Mammary microvascular endothelial cell (primary cell): ENCODE measurements around the gene PCDHB3. TPM values are rescaled to one million over a fixed set of nuclear protein-coding genes. Genes with fewer than 3 reads are reported as not detected.

Experiments
- total RNA-seq: library from RNA; depleted of rRNA; stranded (reverse); fragments of >200 nt; gene quantifications from 2 replicates; pipeline ENCODE4 v1.2.3, GENCODE V29; 2015

Gene PCDHB3
- total RNA-seq = 0.30 and 0.47 TPM in 2 replicates

DNA sequence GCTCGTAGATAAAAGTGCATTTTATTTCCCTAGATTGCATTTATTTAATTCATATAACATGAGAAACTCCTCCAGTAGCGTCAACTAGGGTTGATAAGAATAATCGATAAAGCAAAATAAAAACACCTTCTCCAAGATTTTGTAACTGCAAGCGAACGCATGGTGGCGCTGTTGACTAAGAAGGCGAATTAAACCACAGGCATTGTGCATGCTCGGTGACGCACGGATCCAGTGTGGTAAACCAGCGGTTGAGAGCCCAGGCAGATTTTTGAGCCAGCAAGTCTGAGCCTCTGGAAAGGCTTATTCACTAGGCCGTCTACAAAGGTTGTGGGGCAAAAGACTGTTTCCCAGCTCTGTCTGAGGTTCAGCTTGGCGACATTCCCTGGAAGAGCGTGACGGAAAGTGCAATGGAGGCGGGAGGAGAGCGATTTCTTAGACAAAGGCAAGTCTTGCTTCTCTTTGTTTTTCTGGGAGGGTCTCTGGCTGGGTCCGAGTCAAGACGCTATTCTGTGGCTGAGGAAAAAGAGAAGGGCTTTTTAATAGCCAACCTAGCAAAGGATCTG is at the start of gene PCDHB3:
TSS of gene PCDHB3 (plus strand) at position 231 of the 563 bp plus-strand sequence. CDS start at position 408, 177 bp downstream.

DNA sequence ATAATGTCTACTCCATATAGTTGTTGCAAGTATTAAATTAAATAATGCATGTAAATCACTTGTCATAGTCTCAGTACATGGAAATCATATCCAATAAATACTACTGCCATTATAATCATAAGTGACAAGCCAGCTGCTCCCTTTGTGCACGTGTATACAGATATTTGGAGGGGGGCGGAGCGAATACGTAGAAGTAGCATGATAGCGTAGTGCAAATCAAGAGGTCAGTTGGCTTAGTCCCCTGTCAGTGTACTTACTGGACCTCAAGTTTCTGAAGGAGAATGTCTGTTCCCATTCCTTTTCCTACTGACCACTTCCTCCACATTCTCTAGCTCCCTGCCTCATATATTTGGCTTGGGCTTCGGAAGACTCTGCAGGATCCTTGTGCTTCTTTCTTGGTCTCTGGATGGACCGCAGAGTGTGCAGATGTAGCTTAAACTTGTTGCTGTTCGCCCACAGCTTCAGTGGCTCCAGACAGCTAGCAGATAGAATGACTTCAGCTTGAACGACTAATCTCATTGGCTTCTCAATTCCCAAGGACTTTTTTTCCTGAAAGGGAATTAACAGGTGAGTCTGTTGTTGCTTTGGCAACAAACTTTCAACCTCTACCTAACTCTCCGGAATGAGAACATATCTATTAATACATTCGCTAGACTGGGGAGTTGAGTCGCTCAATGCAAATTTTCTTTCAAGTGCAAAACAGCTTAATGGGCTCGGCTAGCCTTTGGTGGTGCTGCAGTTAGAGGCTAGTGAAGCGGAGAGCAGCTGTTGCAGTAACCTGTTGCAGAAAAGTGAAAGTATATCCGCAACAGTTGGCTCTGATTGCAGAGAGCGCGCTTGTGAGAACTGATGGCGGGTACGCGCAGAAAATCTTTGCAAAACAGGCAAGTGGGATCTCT is 49.4 kb upstream of the PCDHB3 start, which contains the start of gene PCDHB1:
TSS of gene PCDHB1 (plus strand) at position 753 of the 899 bp plus-strand sequence. CDS start at position 850, 97 bp downstream.

DNA sequence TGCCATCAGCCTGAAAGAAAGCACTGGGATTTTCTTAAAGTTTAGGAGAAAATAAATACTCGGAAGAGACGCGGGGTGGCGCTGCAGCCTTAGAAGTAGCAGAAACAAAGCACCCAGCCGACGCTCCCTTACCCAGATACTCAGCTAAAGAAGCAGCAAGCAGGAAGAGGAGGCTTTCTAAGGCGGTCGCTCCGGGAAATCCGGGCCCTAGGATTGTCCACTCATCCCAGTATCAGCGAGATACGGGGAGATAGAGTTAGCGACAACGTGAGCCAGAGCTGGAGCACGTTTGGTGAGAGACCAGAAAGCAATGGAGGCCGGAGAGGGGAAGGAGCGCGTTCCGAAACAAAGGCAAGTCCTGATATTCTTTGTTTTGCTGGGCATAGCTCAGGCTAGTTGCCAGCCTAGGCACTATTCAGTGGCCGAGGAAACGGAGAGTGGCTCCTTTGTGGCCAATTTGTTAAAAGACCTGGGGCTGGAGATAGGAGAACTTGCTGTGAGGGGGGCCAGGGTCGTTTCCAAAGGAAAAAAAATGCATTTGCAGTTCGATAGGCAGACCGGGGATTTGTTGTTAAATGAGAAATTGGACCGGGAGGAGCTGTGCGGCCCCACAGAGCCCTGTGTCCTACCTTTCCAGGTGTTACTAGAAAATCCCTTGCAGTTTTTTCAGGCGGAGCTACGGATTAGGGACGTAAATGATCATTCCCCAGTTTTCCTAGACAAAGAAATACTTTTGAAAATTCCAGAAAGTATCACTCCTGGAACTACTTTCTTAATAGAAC is 5.6 kb upstream of the PCDHB3 start, which contains the start of gene PCDHB2:
TSS of gene PCDHB2 (plus strand) at position 135 of the 782 bp plus-strand sequence. CDS start at position 311, 176 bp downstream.

DNA sequence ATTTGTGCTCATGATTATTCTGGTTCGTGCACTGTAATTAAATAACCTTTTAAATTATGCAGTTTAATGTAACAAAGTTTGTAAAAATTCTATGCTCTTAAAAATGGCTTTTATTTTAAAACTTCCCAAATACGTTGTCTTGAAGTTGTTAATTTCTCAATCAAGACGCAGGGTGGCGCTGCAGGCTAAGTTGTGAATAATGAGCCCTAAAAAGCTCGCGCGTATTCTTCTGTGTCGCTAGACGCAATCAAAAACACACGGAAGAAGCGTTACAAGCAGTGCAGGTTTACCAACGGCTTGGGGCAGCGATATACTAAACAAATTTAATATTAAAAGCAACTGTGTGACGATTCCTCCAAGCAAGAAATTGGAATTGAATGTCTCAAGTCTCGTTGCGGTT is 21.3 kb downstream of the PCDHB3 start, which contains the start of gene PCDHB4:
TSS of gene PCDHB4 (plus strand) at position 256 of the 400 bp plus-strand sequence. CDS start 181 bp downstream, outside the sequence.

DNA sequence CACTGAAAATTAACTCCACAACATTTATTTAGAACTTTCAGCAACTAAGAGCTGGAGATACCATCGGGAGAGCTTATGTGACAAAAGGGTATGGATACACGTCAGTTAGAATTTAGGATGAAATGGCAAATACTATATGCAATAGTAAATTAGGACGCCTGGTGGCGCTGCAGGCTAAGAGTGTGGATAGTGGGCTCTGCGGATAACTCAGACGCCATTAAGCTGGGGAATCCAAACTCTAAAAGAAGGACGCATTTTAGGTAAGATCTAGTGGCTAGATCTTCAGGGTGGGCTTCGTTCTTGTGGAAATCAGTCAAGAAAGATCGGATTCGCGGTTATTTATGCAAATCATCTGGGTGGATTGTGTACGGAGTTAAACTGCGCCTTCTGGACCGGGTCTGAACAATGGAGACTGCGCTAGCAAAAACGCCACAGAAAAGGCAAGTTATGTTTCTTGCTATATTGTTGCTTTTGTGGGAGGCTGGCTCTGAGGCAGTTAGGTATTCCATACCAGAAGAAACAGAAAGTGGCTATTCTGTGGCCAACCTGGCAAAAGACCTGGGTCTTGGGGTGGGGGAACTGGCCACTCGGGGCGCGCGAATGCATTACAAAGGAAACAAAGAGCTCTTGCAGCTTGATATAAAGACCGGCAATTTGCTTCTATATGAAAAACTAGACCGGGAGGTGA is 34.9 kb downstream of the PCDHB3 start, which contains the start of gene PCDHB5:
TSS of gene PCDHB5 (plus strand) at position 177 of the 688 bp plus-strand sequence. CDS start at position 406, 229 bp downstream.

DNA sequence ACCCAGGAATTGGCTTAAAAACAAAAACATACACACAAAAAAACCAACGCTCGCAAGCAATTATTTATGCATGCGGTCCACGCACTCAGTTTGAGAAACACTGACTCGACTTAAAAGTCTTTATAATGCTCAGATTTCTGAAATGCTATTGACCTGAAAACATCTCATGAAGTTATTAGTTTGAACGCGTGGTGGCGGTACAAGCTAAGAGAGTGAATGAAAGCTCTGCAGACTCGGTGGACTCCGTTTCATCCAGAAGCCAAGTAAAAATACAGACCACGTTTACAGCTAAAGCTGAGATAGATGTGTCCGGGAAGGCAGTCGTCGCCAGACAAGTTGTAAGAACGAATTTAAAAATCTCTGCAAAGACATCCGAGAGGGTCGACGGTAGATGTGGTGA is 49.5 kb downstream of the PCDHB3 start, which contains the start of gene PCDHB6:
TSS of gene PCDHB6 (plus strand) at position 246 of the 400 bp plus-strand sequence. CDS start 201 bp downstream, outside the sequence.

Other genes with a start within 250 kb of the PCDHB3 start
- gene PCDHA10, start 244.6 kb upstream of the PCDHB3 start, total RNA-seq = 0.13 TPM in 1 of 2 replicates, not detected in the other
- gene PCDHA11, start 231.5 kb upstream of the PCDHB3 start, total RNA-seq = under 0.01 and 0.05 TPM in 2 replicates
- gene PCDHA12, start 225.2 kb upstream of the PCDHB3 start, total RNA-seq = not detected in 2 replicates
- not detected in 2 replicates for gene PCDHA13, start 218.3 kb upstream of the PCDHB3 start, total RNA-seq
- gene PCDHAC1, start 174.2 kb upstream of the PCDHB3 start, total RNA-seq = not detected in 2 replicates
- 0.64 and 0.73 TPM in 2 replicates for gene PCDHAC2, start 134.0 kb upstream of the PCDHB3 start, total RNA-seq
- not detected in 2 replicates for gene PCDHB1, start 49.1 kb upstream of the PCDHB3 start, total RNA-seq
- gene PCDHB2, start 5.9 kb upstream of the PCDHB3 start, total RNA-seq = 0.40 and 1.7 TPM in 2 replicates
- 0.07 and 0.10 TPM in 2 replicates for gene PCDHB4, start 21.3 kb downstream of the PCDHB3 start, total RNA-seq
- 0.15 and 0.47 TPM in 2 replicates for gene PCDHB5, start 34.7 kb downstream of the PCDHB3 start, total RNA-seq
- gene PCDHB6, start 49.6 kb downstream of the PCDHB3 start, total RNA-seq = not detected in 2 replicates
- 0.05 and 0.07 TPM in 2 replicates for gene PCDHB7, start 72.2 kb downstream of the PCDHB3 start, total RNA-seq
- 0.25 TPM in 1 of 2 replicates, not detected in the other for gene PCDHB8, start 77.3 kb downstream of the PCDHB3 start, total RNA-seq
- gene PCDHB16, start 81.9 kb downstream of the PCDHB3 start, total RNA-seq = under 0.01 and 0.25 TPM in 2 replicates
- gene PCDHB9, start 86.7 kb downstream of the PCDHB3 start, total RNA-seq = 0.15 and 0.27 TPM in 2 replicates
- 0.53 and 0.59 TPM in 2 replicates for gene PCDHB10, start 91.9 kb downstream of the PCDHB3 start, total RNA-seq
- not detected in 2 replicates for gene PCDHB11, start 99.2 kb downstream of the PCDHB3 start, total RNA-seq
- gene PCDHB12, start 108.2 kb downstream of the PCDHB3 start, total RNA-seq = 0.05 and 0.13 TPM in 2 replicates
- gene PCDHB13, start 113.4 kb downstream of the PCDHB3 start, total RNA-seq = 0.30 and 0.33 TPM in 2 replicates
- gene PCDHB14, start 122.9 kb downstream of the PCDHB3 start, total RNA-seq = 0.20 and 0.30 TPM in 2 replicates
- 0.15 and 0.40 TPM in 2 replicates for gene PCDHB15, start 144.9 kb downstream of the PCDHB3 start, total RNA-seq
- gene SLC25A2, start 203.6 kb downstream of the PCDHB3 start, total RNA-seq = 0.15 TPM in 1 of 2 replicates, not detected in the other
- gene TAF7, start 220.3 kb downstream of the PCDHB3 start, total RNA-seq = 44.8 and 50.7 TPM in 2 replicates
- gene PCDHGA1, start 230.0 kb downstream of the PCDHB3 start, total RNA-seq = 0.20 and 0.59 TPM in 2 replicates
- 0.73 and 0.79 TPM in 2 replicates for gene PCDHGA2, start 238.3 kb downstream of the PCDHB3 start, total RNA-seq
- gene PCDHGA3, start 243.4 kb downstream of the PCDHB3 start, total RNA-seq = 0.13 and 0.49 TPM in 2 replicates
- gene PCDHGB1, start 249.6 kb downstream of the PCDHB3 start, total RNA-seq = 0.44 and 0.60 TPM in 2 replicates